DOHH2 (cell line): ENCODE measurements around the gene C13orf46.

Experiments
- H3F3A ChIP-seq: fragments of 200-600 bp; sonication (generic), shearing (Covaris generic); 2 replicates; pipeline ENCODE4 v1.6.0; 2016; ENCODE audit warnings: antibody characterized with exemption, mild to moderate bottlenecking; ENCODE audit not compliant: control insufficient read depth, insufficient read depth
- H3K27ac ChIP-seq: fragments of 200-600 bp; sonication (generic); 2 replicates; pipeline ENCODE4 v1.5.1; 2014; ENCODE audit warnings: low read depth, mild to moderate bottlenecking, low read length, moderate library complexity
- H3K27me3 ChIP-seq: fragments of 200-600 bp; sonication (generic); 2 replicates; pipeline ENCODE4 v1.6.1; 2014; ENCODE audit warnings: mild to moderate bottlenecking, low read length, mixed read lengths; ENCODE audit not compliant: control insufficient read depth
- H3K36me3 ChIP-seq: fragments of 200-600 bp; sonication (generic); 2 replicates; pipeline ENCODE4 v1.6.1; 2014; ENCODE audit warnings: mild to moderate bottlenecking, low read length, moderate library complexity, mixed read lengths; ENCODE audit not compliant: control insufficient read depth
- H3K4me1 ChIP-seq: fragments of 200-600 bp; sonication (generic); 2 replicates; pipeline ENCODE4 v1.6.1; 2014; ENCODE audit warnings: mild to moderate bottlenecking, low read length, mixed read lengths; ENCODE audit not compliant: control insufficient read depth
- H3K4me2 ChIP-seq: fragments of 200-600 bp; sonication (generic); 2 replicates; pipeline ENCODE4 v1.6.0; 2014; ENCODE audit warnings: mild to moderate bottlenecking, low read length, moderate library complexity
- H3K4me3 ChIP-seq: fragments of 200-600 bp; sonication (generic); 2 replicates; pipeline ENCODE4 v1.5.1; 2014; ENCODE audit warnings: mild to moderate bottlenecking, low read length, mixed read lengths
- H3K79me2 ChIP-seq: fragments of 200-600 bp; sonication (generic); 2 replicates; pipeline ENCODE4 v1.6.1; 2014; ENCODE audit warnings: mild to moderate bottlenecking, low read length, mixed read lengths; ENCODE audit not compliant: control insufficient read depth
- H3K9me2 ChIP-seq: fragments of 200-600 bp; sonication (generic); replicated peaks from 2 replicates; pipeline ENCODE4 v1.6.1; 2014; ENCODE audit warnings: mild to moderate bottlenecking, low read length, mixed read lengths; ENCODE audit not compliant: control insufficient read depth
- H3K9me3 ChIP-seq: fragments of 200-600 bp; sonication (generic); 2 replicates; pipeline ENCODE4 v1.6.1; 2014; ENCODE audit warnings: antibody characterized with exemption, low read length, mixed read lengths; ENCODE audit not compliant: control insufficient read depth, insufficient read depth
- H4K20me1 ChIP-seq: fragments of 200-600 bp; sonication (generic); 2 replicates; pipeline ENCODE4 v1.6.0; 2014; ENCODE audit warnings: low read depth, mild to moderate bottlenecking, antibody characterized with exemption, low read length, moderate library complexity; ENCODE audit not compliant: control insufficient read depth, insufficient read depth
- CTCF ChIP-seq: fragments of 200-600 bp; sonication (generic); IDR thresholded peaks from one replicate; pipeline ENCODE4 v1.5.1; 2014; ENCODE audit warnings: antibody characterized with exemption, mild to moderate bottlenecking, low read depth, low read length; ENCODE audit not compliant: poor library complexity, severe bottlenecking
- EZH2phosphoT487 ChIP-seq: fragments of 200-600 bp; sonication (generic); IDR thresholded peaks from 2 replicates; pipeline ENCODE4 v1.6.1; 2017; ENCODE audit warnings: borderline replicate concordance, mild to moderate bottlenecking, antibody characterized with exemption, low read length, moderate library complexity, mixed read lengths

Gene C13orf46

GRCh38 chr13:114009590-114010400, 35.9 kb upstream of the C13orf46 start:
- H3K79me2 ChIP-seq, result no peaks in the 10 kb centered on the region
- no peak overlapping the region for H3K4me2 ChIP-seq
- H3F3A ChIP-seq, result no peaks in the 10 kb centered on the region
- no peaks in the 10 kb centered on the region for H3K27me3 ChIP-seq
- H3K9me2 ChIP-seq, result no peaks in the 10 kb centered on the region
- H3K4me1 ChIP-seq, result no peaks in the 10 kb centered on the region
- no peak overlapping the region for H3K4me3 ChIP-seq
- no peaks in the 10 kb centered on the region for H3K36me3 ChIP-seq
- H4K20me1 ChIP-seq, result no peaks in the 10 kb centered on the region
- no peak overlapping the region for H3K27ac ChIP-seq
- TF ChIP-seq CTCF, result no peak
- no peak for TF ChIP-seq EZH2phosphoT487
- H3K9me3 ChIP-seq, result no peaks in the 10 kb centered on the region

- Histone ChIP-seq H3K4me3 (no peak overlapping the region), H3F3A (no peaks in the 10 kb centered on the region), H3K4me1 (no peaks in the 10 kb centered on the region), H4K20me1 (no peaks in the 10 kb centered on the region), H3K27ac (no peak overlapping the region), H3K4me2 (no peak overlapping the region), H3K79me2 (no peaks in the 10 kb centered on the region), H3K27me3 (no peaks in the 10 kb centered on the region), H3K9me2 (no peaks in the 10 kb centered on the region), H3K9me3 (no peaks in the 10 kb centered on the region), H3K36me3 (no peaks in the 10 kb centered on the region)
- no peak for TF ChIP-seq CTCF
- TF ChIP-seq EZH2phosphoT487, result no peak
Observed at GRCh38 chr13:114008964-114009589, 35.2 kb upstream of the C13orf46 start.

- Histone ChIP-seq H3K27me3 (no peaks in the 10 kb centered on the region), H3F3A (no peaks in the 10 kb centered on the region), H3K4me1 (no peaks in the 10 kb centered on the region), H3K36me3 (no peaks in the 10 kb centered on the region), H3K27ac (no peak overlapping the region), H3K9me2 (no peaks in the 10 kb centered on the region), H3K4me3 (no peak overlapping the region), H3K9me3 (no peaks in the 10 kb centered on the region), H3K79me2 (no peaks in the 10 kb centered on the region), H3K4me2 (no peak overlapping the region), H4K20me1 (no peaks in the 10 kb centered on the region)
- TF ChIP-seq EZH2phosphoT487 (no peak), CTCF (no peak)
Observed at GRCh38 chr13:114007566-114007965, 33.7 kb upstream of the C13orf46 start.
